Tongue (tissue), 3 donors: Measurements from ENCODE around the gene DHFR. TPM values are rescaled to one million over a fixed set of nuclear protein-coding genes. Genes with fewer than 3 reads are reported as not detected.
"Not testable (repeated sequence)": the region's sequence is repeated elsewhere in the genome, so short reads cannot be mapped to it uniquely, and the experiment has no call there.

Experiments
- DNase-seq: peaks from one replicate; pipeline ENCODE4 v3.0.0-alpha.2; 2015
- small RNA-seq: library from RNA; depleted of rRNA; stranded (forward); fragments of <200 nt; gene quantifications from one replicate; pipeline ENCODE3, GENCODE V24; 2014; ENCODE audit warnings: low replicate concordance
- total RNA-seq: library from RNA; depleted of rRNA; stranded (reverse); fragments of >200 nt; gene quantifications from one replicate; pipeline ENCODE4 v1.2.3, GENCODE V29; 2014

DHFR gene
- total RNA-seq, 1 donor from 2014 or later: 27.4 TPM

- DNase-seq: no peak
These were observed 62.0 kb downstream of the DHFR start for GRCh38 chr5:80592761-80593160.

GRCh38 chr5:80592105-80592504 lies 62.7 kb downstream of the DHFR start:
- DNase-seq: no peak

- DNase-seq: no peak
These were observed 63.4 kb downstream of the DHFR start for GRCh38 chr5:80591352-80591751.

- no peak for DNase-seq
These were observed 64.0 kb downstream of the DHFR start for GRCh38 chr5:80590766-80591165.

GRCh38 chr5:80588858-80589540 lies 65.8 kb downstream of the DHFR start:
- DNase-seq: no peak

GRCh38 chr5:80584770-80585169 lies 70.0 kb downstream of the DHFR start:
- DNase-seq: no peak

- not testable (repeated sequence) for DNase-seq
These were observed 74.5 kb downstream of the DHFR start for GRCh38 chr5:80580291-80580690.

- no peak for DNase-seq
These were observed 75.7 kb downstream of the DHFR start for GRCh38 chr5:80579050-80579449.

GRCh38 chr5:80577707-80578106 lies 77.1 kb downstream of the DHFR start:
- DNase-seq: no peak

GRCh38 chr5:80576383-80576782 lies 78.4 kb downstream of the DHFR start:
- DNase-seq: no peak

Small RNA genes lying within 50 kb of the gene (small RNA-seq; reads per million reads assigned to genes)
- gene DBIP2 (not detected), gene MTRNR2L2 (not detected)

Other genes starting within 250 kb of the DHFR start
- 62.4 TPM for gene ZFYVE16, start 246.9 kb downstream of the DHFR start, total RNA-seq
- gene FAM151B, start 166.9 kb downstream of the DHFR start, total RNA-seq: 9.8 TPM
- gene ANKRD34B, start 84.7 kb downstream of the DHFR start, total RNA-seq: not detected
- gene MSH3, start 331 bp downstream of the DHFR start, total RNA-seq: 22.2 TPM